IgD-negative memory B cell (primary cell): Measurements from ENCODE around the gene ARRDC5. TPM values are rescaled to one million over a fixed set of nuclear protein-coding genes. Genes with fewer than 3 reads are reported as not detected.
"Not testable (repeated sequence)": the region's sequence is repeated elsewhere in the genome, so short reads cannot be mapped to it uniquely, and the experiment has no call there.

ENCODE experiments used
- H3K27ac Mint-ChIP-seq, 3 donors: one replicate each; pipeline ENCODE4 v1.8.0; 2020 to 2022; ENCODE audit warnings: mild to moderate bottlenecking in 3 of 3, mixed read lengths in 3 of 3, moderate library complexity in 1 of 3
- H3K27me3 Mint-ChIP-seq: one replicate; pipeline ENCODE4 v1.8.0; 2021; ENCODE audit warnings: mixed read lengths
- H3K36me3 Mint-ChIP-seq: one replicate; pipeline ENCODE4 v1.8.0; 2020; ENCODE audit warnings: mild to moderate bottlenecking, mixed read lengths
- H3K4me1 Mint-ChIP-seq, 3 donors: one replicate each; pipeline ENCODE4 v1.8.0; 2020 to 2022; ENCODE audit warnings: mixed read lengths in 3 of 3, mild to moderate bottlenecking in 1 of 3
- H3K4me3 Mint-ChIP-seq, 4 donors: one replicate each; pipeline ENCODE4 v1.8.0; 2020 to 2022; ENCODE audit warnings: mild to moderate bottlenecking in 4 of 4, mixed read lengths in 4 of 4, moderate library complexity in 3 of 4
- H3K9me3 Mint-ChIP-seq, 3 donors: one replicate each; pipeline ENCODE4 v1.8.0; 2020 to 2021; ENCODE audit warnings: mixed read lengths in 3 of 3, mild to moderate bottlenecking in 1 of 3
- polyA plus RNA-seq: library from polyadenylated mRNA; unstranded; fragments of 300-500 nt; fragmentation: Illumina TruSeq; gene quantifications from one replicate; pipeline ENCODE4 v1.2.3, GENCODE V29; 2021

The ARRDC5 gene
- polyA plus RNA-seq = 1.2 TPM

- no peaks in the 10 kb centered on the region for H3K27me3 Mint-ChIP-seq
- peaks cover 3% of the 10 kb centered on the region for H3K36me3 Mint-ChIP-seq
- no peaks in the 10 kb centered on the region for H3K9me3 Mint-ChIP-seq
- H3K4me3 Mint-ChIP-seq = peak within 1 kb of the TSS in 1 of 4 donors; percentile 31
- H3K4me1 Mint-ChIP-seq = no peaks in the 10 kb centered on the region
- no peak within 1 kb of the TSS for H3K27ac Mint-ChIP-seq
Observed at GRCh38 chr19:4902796-4903195, at the start of gene ARRDC5. TSS of gene ARRDC5 (minus strand) at chr19:4902896. CDS start at chr19:4902825, 71 bp downstream.

- no peaks in the 10 kb centered on the region for H3K4me1 Mint-ChIP-seq
- H3K27ac Mint-ChIP-seq = no peak overlapping the region
- peaks cover 3% of the 10 kb centered on the region for H3K36me3 Mint-ChIP-seq
Observed at GRCh38 chr19:4951656-4952055, 49.0 kb upstream of the ARRDC5 start.

GRCh38 chr19:4950650-4951049 lies 48.0 kb upstream of the ARRDC5 start:
- H3K4me1 Mint-ChIP-seq, H3K27me3 Mint-ChIP-seq, H3K27ac Mint-ChIP-seq, H3K9me3 Mint-ChIP-seq, H3K36me3 Mint-ChIP-seq: not testable (repeated sequence)
- peak overlapping the region in 1 of 4 donors; percentile 47 for H3K4me3 Mint-ChIP-seq

More at GRCh38 chr19:4951656-4952055, 49.0 kb upstream of the ARRDC5 start:
- H3K27me3 Mint-ChIP-seq = no peaks in the 10 kb centered on the region
- H3K9me3 Mint-ChIP-seq = no peaks in the 10 kb centered on the region
- H3K4me3 Mint-ChIP-seq = no peak overlapping the region

GRCh38 chr19:4941638-4942169 lies 39.0 kb upstream of the ARRDC5 start:
- H3K4me1 Mint-ChIP-seq, H3K27ac Mint-ChIP-seq, H3K9me3 Mint-ChIP-seq, H3K36me3 Mint-ChIP-seq, H3K4me3 Mint-ChIP-seq, H3K27me3 Mint-ChIP-seq: not testable (repeated sequence)

- H3K4me1 Mint-ChIP-seq = peaks cover 0 to 2% (median 0%) of the 10 kb centered on the region in 3 donors
- H3K4me3 Mint-ChIP-seq = no peak overlapping the region
- no peaks in the 10 kb centered on the region for H3K9me3 Mint-ChIP-seq
- no peaks in the 10 kb centered on the region for H3K36me3 Mint-ChIP-seq
- H3K27ac Mint-ChIP-seq = no peak overlapping the region
- no peaks in the 10 kb centered on the region for H3K27me3 Mint-ChIP-seq
Observed at GRCh38 chr19:4939466-4939865, 36.8 kb upstream of the ARRDC5 start.

GRCh38 chr19:4938461-4938860 lies 35.8 kb upstream of the ARRDC5 start:
- H3K4me1 Mint-ChIP-seq, H3K27me3 Mint-ChIP-seq, H3K4me3 Mint-ChIP-seq, H3K9me3 Mint-ChIP-seq, H3K36me3 Mint-ChIP-seq: not testable (repeated sequence)
- H3K27ac Mint-ChIP-seq = peak overlapping the region in 1 of 3 donors; percentile 4

- Mint-ChIP-seq H3K36me3 (no peaks in the 10 kb centered on the region), H3K4me1 (peaks cover 0 to 2% (median 0%) of the 10 kb centered on the region in 3 donors), H3K27ac (peak overlapping the region in 1 of 3 donors; percentile 10), H3K4me3 (no peak overlapping the region), H3K9me3 (no peaks in the 10 kb centered on the region), H3K27me3 (no peaks in the 10 kb centered on the region)
Observed at GRCh38 chr19:4937060-4937459, 34.4 kb upstream of the ARRDC5 start.

GRCh38 chr19:4935444-4935843 lies 32.7 kb upstream of the ARRDC5 start:
- H3K4me3 Mint-ChIP-seq = no peak overlapping the region
- H3K36me3 Mint-ChIP-seq = no peaks in the 10 kb centered on the region
- no peaks in the 10 kb centered on the region for H3K27me3 Mint-ChIP-seq
- H3K9me3 Mint-ChIP-seq = no peaks in the 10 kb centered on the region
- peaks cover 0 to 2% (median 0%) of the 10 kb centered on the region in 3 donors for H3K4me1 Mint-ChIP-seq
- H3K27ac Mint-ChIP-seq = no peak overlapping the region

GRCh38 chr19:4933528-4933927 lies 30.8 kb upstream of the ARRDC5 start:
- Mint-ChIP-seq H3K27ac (no peak overlapping the region), H3K4me3 (peak overlapping the region in 1 of 4 donors; percentile 71), H3K9me3 (no peaks in the 10 kb centered on the region), H3K27me3 (no peaks in the 10 kb centered on the region), H3K4me1 (no peaks in the 10 kb centered on the region), H3K36me3 (no peaks in the 10 kb centered on the region)

- Mint-ChIP-seq H3K4me3 (no peak overlapping the region), H3K36me3 (no peaks in the 10 kb centered on the region), H3K27ac (no peak overlapping the region)
Observed at GRCh38 chr19:4932711-4933110, 30.0 kb upstream of the ARRDC5 start.

GRCh38 chr19:4930664-4931063 lies 28.0 kb upstream of the ARRDC5 start:
- Mint-ChIP-seq H3K4me1 (no peaks in the 10 kb centered on the region), H3K27me3 (no peaks in the 10 kb centered on the region), H3K36me3 (no peaks in the 10 kb centered on the region), H3K9me3 (no peaks in the 10 kb centered on the region), H3K27ac (no peak overlapping the region), H3K4me3 (no peak overlapping the region)

More at GRCh38 chr19:4932711-4933110, 30.0 kb upstream of the ARRDC5 start:
- H3K9me3 Mint-ChIP-seq = no peaks in the 10 kb centered on the region
- H3K27me3 Mint-ChIP-seq = no peaks in the 10 kb centered on the region
- no peaks in the 10 kb centered on the region for H3K4me1 Mint-ChIP-seq

- Mint-ChIP-seq H3K9me3 (no peaks in the 10 kb centered on the region), H3K27ac (no peak overlapping the region), H3K27me3 (no peaks in the 10 kb centered on the region), H3K36me3 (no peaks in the 10 kb centered on the region), H3K4me1 (no peaks in the 10 kb centered on the region), H3K4me3 (no peak overlapping the region)
Observed at GRCh38 chr19:4929186-4929585, 26.5 kb upstream of the ARRDC5 start.

- no peak overlapping the region for H3K4me3 Mint-ChIP-seq
- no peaks in the 10 kb centered on the region for H3K9me3 Mint-ChIP-seq
- H3K27ac Mint-ChIP-seq = no peak overlapping the region
- no peaks in the 10 kb centered on the region for H3K4me1 Mint-ChIP-seq
- H3K27me3 Mint-ChIP-seq = no peaks in the 10 kb centered on the region
- H3K36me3 Mint-ChIP-seq = no peaks in the 10 kb centered on the region
Observed at GRCh38 chr19:4923276-4923747, 20.6 kb upstream of the ARRDC5 start.

- no peaks in the 10 kb centered on the region for H3K9me3 Mint-ChIP-seq
- H3K27ac Mint-ChIP-seq = no peak overlapping the region
- H3K36me3 Mint-ChIP-seq = no peaks in the 10 kb centered on the region
- no peaks in the 10 kb centered on the region for H3K27me3 Mint-ChIP-seq
- no peak overlapping the region for H3K4me3 Mint-ChIP-seq
- H3K4me1 Mint-ChIP-seq = no peaks in the 10 kb centered on the region
Observed at GRCh38 chr19:4922530-4923275, 20.0 kb upstream of the ARRDC5 start.

GRCh38 chr19:4916292-4917082 lies 13.8 kb upstream of the ARRDC5 start:
- H3K4me1 Mint-ChIP-seq = peaks cover 27 to 30% (median 29%) of the 10 kb centered on the region in 3 donors
- peaks cover 3% of the 10 kb centered on the region for H3K36me3 Mint-ChIP-seq
- H3K27ac Mint-ChIP-seq = peak overlapping the region; percentile 80 to 100 (median 96)
- H3K9me3 Mint-ChIP-seq = no peaks in the 10 kb centered on the region
- H3K4me3 Mint-ChIP-seq = peak overlapping the region; percentile 96 to 100 (median 100)
- H3K27me3 Mint-ChIP-seq = no peaks in the 10 kb centered on the region
